Stimulated activated CD4-positive, alpha-beta T cell treated with anti-CD3 and anti-CD28 coated beads, Interleukin-1b, Interleukin-23, amount 100 ng/mL, for 4 hours (primary cell): ENCODE measurements around the gene HYPK.

Source experiments
- DNase-seq, 2 donors: peaks; one replicate each; pipeline ENCODE4 v3.0.0-alpha.2; 2020; ENCODE audit warnings: low read depth in 2 of 2

The HYPK gene, protein sequence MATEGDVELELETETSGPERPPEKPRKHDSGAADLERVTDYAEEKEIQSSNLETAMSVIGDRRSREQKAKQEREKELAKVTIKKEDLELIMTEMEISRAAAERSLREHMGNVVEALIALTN

DNA sequence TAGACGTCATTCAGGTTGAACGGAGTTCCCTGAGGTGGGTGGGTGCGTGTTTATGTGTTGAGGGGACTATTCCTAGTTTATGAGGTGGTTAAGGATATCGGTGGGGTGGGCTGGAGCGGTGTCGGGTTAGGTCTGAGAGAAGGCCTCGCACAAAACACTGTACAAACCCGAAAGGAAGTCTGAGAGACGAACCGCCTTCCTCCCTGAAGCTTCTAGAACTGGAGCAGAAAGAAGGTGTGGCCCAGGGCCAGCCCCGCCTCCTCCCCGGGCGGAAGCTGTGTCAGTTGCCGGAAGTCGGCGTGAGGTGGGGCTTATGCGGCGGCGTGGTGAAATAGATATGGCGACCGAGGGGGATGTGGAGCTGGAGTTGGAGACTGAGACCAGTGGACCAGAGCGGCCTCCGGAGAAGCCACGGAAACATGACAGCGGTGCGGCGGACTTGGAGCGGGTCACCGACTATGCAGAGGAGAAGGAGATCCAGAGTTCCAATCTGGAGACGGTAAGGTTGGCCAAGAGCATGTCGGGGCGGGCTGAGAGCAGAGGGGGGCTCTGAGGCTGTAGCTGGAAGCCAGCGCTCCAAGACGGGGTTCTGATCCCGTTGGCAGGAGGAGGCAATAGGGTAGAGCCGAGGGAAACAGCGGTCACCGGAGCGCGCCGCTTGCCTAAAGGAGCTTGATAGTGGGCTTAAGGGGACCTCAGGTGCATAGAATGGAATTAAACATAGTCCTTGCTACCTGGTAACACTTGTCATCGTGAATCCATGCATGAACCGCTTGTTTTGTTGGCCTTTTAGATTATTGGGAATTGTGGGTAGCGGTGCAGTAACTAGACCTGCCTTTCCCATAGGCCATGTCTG lies at the start of gene HYPK:
TSS of gene HYPK (plus strand) at position 314 of the 856 bp plus-strand sequence. CDS start at position 338, 24 bp downstream.
- DNase-seq: peak; percentile 85 to 86

DNA sequence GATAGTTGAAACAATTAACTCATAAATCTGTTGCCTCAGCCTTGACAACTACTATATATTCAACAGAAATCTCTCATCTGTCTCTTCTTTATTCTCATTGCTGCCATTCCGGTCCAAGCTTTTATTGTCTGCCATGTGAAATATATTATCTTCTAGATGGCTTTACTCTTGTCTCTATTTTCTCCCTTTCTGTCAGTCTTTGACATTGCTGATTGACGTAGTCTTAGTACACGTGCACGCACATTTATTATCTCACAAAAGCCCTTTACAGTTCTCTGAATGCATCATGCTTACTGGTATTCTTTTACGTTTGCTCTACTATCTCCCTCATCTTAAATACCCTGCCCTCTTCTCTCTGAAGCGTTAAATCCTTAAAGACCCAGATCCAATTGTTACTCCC lies 48.5 kb upstream of the HYPK start:
- DNase-seq: no peak

DNA sequence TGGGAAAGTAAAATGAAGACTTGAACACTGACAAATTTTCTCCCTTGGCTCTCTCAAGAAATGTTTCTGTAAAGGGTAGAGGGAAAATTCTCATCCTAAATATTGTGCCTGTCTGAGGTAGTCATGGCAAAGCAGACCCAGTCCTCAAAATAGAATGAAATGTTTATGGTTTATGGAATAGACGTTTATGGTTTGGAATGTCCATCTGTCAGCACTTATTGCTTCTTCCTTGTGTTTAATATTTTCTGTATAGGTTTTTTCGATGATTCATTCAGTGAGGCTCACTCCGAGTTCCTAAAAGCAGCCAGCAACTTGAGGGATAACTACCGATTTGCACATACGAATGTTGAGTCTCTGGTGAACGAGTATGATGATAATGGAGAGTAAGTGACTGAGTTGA lies 37.6 kb upstream of the HYPK start:
- no peak for DNase-seq

DNA sequence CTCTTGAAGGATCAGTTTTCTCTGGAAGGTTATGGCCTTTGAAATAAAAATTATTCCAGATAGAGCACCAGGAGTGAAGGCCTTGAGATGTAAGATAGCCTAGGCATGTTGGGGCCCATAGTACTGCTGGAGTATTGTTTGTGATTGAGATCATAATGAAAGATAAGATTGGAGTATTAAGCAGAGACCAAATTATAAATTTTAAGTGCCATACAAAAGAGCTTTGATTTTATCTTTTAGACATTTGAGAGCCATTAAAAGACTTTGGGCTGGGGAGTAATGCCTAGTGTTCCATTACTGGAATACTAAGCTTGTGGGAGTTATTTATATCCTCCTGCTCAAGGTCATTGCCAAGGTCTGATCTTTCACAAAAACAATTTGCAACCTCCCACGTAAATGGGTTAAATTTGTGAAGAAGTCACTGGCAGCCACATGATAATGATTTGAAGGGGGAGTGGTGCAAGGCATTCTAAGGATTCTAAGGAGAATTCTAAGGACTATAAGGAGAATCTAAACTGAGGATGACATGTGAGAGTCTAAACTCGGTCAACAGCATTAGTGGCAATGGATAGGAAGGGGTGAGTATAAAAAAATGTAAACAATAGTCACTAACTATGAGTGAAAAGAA lies 36.5 kb upstream of the HYPK start:
- DNase-seq: no peak

DNA sequence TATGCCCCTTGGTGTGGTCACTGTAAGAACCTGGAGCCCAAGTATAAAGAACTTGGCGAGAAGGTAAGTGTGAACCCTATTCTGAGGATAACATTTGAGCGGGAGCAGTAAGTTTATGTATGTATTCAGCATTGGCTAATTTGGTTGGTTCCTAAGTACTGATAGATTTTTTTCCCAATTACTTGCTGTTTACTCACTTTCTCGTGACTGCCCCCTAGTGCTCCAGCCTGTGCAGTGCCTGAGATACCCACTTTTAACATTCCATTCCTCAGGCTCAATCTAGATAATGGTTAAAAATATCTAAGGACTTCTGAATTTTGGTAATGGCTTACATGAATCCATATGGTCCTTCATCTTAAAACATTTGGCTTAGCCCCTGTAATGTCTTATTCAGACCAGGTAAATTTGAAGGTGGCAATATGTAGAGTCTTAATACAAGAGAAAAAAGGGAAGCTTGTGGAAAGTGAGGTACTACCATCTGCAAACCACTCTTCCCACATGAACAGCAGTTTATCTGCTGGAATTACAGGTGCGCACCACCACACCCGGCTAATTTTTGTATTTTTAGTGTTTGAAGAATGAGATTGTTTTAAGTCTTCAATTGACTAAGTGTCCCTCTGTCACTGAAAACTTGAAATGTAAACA lies 30.7 kb upstream of the HYPK start:
- DNase-seq: peak; percentile 51 to 57

DNA sequence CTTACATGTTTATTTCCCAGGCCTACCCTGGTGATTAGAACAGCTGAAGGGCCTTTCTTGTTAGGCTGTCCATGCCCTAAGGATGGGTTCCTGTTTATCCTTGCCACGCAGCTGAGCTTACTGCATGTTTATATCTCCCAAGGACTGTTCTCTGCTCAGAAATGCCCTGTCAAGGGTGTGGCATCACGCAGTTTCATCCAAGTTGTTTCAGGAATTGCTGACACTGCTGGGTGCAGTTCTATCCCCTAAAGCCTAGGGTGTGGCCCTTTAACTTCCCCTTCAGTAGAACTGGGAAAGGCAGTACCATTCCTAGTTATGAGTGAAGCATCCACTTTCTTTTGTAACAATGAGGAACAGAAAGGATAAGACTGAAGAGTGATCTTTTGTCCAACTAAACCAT lies 28.6 kb upstream of the HYPK start:
- DNase-seq: no peak

DNA sequence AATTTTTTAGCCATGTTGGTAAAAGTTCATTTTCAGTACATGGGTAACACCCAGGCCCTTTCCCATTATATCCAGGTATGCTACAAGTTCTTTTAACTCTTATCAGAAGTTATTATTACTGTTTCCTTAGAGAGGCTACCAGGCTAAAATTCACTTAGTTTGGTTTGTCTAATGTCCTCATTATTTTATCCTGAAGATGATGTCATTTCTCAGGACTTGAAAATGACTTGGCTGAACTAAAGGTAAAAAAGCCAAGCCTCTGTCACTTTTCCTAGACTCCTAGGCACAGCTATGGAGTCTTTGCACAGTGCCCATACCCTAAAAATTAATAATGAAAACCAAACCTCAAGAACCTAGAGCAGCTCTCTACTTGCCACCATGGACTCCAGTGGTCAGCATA lies 27.8 kb upstream of the HYPK start:
- DNase-seq: no peak

DNA sequence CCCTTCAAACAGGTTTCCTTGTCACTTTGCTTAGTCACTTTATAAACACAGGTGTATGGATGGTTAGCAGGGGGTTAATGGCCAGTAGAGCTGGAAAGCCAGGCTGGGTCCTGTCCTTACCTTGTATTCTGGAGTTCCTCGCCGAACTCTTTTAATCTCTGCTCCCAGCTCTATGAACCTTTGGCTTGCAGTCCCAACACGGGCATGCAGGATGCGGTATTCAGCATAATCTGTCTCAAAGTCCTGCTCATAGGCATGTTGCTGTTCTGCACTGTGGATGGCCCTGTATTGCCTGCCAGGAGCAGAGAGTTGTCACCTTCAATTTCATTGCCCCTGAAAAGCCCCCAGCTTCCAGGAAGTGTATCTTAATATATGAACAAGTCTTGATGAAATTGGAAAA lies 26.3 kb upstream of the HYPK start:
- no peak for DNase-seq

DNA sequence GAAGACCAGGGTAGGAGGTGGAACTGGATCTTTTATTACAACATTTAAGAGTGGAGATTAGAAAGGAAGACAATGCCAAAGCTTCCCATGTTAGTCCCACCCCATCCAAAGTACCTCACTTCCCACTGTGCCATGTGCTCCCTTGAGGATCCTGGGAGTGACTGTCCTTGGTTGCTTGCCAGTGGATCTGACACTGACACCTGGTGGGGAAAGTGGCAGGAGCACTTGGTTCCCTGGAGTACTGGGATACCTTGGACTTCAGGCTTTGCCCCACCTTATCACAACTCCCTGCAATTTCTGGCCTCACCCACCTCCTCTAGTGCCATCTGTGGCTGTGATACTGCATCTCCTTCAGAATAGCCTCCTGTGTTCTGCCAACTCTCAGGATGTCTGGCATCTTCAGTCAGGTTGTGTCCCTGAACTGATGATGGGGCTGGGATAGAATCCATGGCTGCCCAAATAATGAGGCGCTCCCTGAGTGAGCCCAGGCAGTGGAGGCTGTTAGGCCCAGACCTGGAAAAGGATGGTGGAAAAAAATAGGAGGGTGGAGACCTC lies 24.9 kb upstream of the HYPK start:
- no peak for DNase-seq

DNA sequence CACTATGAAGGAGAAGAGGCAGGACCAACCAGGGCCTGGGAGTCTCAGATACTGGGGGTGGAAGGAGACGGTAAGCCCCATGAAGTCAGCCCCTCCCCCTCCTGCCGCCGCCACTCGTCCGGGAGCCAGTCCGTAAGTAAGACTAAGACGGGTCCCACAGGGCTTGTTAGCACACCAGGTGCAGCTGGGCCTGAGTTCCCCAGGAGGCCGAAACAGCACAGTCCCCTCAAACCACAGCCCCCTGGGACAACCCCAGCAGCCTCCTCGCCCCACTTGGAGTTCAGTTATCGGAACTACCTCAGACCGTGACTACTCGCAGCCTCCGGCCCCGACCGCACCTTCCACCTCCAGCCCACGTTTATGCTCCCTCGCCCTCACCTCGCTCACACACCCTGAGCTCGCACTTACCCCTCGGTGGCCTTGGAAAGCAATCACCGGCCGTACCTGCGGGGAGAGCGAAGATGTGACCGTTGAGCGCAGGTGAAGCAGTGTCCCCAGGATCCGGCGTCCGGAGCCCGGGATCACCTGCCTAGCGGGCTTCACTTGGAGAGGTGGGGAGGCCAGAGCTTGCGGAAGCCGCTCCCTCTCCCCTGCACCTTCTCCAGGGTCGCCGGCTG lies 24.2 kb upstream of the HYPK start:
- no peak for DNase-seq

DNA sequence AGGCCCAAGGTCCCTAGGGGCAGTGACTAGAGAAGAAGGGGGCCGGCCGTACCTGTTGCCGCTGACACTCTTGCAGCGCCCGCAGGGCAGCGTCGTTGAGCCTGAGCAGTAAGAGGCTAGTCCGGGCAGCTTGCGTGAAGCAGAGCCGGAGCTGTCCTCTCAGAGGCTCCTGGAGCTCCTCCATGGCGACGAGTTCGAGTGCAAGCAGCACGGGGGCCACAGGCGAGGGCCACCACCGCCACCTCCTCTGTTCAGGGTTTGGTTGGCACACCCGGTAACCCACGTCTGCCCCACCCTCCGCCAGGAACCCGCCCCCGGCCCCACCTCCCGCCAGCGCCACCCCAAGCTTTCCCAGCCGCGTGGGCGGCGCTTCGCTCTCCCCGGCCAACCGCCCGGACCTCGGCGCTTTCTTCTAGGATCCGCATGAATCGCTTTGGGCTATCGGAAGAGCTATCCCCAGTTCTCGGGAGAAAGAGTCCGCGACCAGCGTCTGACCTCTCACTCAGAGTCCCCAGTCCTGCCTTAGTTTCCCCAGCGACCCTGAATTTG lies 23.6 kb upstream of the HYPK start, which contains the start of gene ELL3:
TSS of gene ELL3 (minus strand) at position 249 of the 549 bp plus-strand sequence. CDS start at position 184, 65 bp downstream.
- DNase-seq: peak; percentile 67 to 77

DNA sequence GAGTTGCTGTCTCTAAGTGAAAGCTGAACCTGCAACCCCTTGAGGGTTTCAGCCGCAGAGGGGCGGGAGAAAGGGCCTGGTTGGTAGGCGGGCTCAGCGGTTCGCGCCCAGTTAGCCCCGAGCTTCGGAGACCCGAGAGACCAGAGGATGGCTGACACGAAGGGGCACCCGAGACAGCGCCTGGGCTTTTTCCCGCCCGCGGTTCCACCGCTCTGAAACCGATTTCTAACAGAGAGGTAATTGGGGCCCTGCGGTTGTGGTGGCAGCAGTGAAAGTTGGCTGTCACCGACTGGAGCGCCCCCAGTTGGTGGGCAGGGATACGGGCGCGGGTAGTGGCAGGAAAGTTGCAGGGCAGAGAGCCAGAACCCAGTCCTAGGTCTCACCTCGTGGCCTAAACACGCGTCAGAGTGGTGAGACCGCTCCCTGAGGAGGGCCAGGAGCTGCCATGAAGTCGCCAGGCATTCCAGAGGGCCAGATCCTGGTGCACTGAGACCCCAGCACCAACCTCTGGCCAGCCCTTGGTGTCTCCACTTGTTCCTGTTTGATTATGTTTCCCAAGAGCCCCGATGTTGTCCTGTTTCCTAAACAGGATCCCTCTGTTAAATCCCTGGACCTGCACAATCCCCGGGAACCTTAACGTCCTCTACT lies 23.0 kb upstream of the HYPK start:
- peak; percentile 70 to 72 for DNase-seq

DNA sequence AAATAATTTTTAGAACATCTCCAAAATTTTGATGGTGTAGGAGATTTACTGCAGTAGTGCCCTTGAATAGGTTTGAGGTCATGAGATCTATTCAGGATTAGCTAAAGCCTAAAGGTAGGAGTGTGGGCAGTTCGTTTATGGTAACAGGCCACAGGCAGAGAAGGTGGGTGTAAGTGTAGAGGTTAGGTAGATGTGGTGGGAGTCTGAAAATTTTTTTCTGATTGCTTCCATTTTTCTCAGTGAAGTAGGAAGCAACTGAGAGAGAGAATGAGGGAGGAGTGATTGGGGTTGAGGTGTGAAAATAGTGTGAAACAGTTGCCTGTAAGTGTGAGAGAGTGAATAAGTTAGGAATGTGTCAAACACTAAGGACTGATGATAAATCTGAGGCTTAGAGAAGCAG lies 21.4 kb upstream of the HYPK start:
- DNase-seq: no peak

DNA sequence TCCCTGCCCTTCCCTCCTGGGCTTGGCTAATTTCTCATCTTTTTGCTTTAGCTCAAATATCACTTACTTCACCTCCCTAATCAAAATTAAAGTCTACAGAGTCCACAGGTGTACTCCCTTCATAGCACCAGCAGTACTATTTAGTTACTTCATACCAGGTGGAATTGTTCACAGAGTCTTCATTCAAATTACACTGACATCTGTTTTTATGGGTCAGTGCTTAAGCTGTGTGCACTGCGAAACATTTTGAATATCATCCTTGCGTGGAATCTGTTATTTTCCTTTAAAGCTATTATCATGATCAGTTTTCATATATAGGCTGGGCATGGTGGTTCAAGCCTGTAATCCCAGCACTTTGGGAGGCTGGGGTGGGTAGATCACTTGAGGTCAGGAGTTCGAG lies 11.0 kb upstream of the HYPK start:
- no peak for DNase-seq

DNA sequence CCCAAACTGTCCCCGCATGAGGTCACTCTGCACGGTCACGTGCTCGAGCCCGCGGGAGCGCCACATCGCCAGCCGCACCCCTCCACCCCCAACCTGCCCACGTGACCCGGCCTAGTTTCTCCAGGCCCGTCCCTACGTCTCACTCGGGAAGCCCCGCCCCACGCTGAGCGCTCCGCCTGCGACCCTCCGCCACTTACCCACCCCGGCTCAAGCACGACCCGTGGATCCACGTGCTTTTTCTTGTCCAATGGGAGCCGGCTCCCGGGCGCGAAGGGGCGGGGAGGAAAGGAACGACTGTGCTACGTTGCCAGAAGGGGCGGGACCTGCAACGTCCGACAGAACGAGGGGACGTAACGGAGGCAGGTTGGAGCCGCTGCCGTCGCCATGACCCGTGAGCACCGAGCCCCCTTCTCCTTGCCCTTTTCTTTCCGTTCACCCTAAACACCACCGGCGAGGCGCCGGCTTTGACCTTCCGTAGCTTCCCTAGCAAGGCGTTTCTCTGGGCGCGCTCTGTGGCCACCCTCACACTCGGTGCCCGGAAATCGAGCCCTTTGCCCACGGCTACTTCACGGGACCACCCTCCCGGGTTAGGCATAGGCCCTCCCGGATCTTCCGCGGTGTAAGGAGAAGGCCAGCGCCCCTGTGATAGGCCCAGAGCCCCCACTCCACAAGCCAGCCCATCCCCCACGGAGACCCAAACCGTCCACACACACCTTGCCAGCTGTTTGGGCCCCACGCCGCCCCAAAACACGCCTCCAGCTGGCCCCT lies 8.2 kb upstream of the HYPK start, which contains the start of gene SERF2:
TSS of gene SERF2 (plus strand) at position 328 of the 768 bp plus-strand sequence. CDS start at position 385, 57 bp downstream.
- peak; percentile 99 for DNase-seq

DNA sequence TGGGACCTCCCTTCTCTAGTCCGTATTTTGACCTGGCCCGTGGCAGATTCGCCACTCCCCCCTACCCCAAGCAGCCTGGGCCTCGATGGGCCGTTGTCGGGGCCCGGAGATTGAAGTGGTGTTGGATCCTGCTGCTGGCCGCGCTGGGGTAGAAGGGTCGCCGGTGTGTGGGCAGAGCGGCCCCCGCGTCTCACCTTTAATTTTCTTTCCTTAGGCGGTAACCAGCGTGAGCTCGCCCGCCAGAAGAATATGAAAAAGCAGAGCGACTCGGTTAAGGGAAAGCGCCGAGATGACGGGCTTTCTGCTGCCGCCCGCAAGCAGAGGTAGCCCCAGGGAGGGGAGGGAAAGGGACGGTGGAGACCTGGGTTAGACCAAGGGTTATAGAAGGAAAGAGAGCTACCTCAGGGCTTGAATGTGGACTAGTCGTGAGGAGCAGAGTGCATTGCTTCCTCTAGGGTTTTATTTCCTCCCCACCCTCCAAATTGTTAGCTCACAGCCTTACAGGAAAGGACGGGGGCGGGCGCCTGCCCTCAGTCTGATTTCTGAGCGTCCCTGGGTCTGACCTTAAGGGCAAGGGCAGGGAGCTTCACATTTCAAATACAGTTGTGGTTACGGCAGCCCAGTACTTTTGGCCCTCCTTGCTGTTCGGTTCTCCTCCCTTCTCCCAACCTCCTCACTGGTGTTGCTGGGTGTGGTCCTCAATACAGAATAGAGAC lies 7.5 kb upstream of the HYPK start:
- peak in 1 of 2 donors; percentile 27 for DNase-seq

DNA sequence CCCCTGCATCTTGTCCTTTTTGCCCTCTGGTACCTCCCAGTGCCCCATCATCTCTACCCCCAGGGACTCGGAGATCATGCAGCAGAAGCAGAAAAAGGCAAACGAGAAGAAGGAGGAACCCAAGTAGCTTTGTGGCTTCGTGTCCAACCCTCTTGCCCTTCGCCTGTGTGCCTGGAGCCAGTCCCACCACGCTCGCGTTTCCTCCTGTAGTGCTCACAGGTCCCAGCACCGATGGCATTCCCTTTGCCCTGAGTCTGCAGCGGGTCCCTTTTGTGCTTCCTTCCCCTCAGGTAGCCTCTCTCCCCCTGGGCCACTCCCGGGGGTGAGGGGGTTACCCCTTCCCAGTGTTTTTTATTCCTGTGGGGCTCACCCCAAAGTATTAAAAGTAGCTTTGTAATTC lies 6.8 kb upstream of the HYPK start:
- DNase-seq: no peak

DNA sequence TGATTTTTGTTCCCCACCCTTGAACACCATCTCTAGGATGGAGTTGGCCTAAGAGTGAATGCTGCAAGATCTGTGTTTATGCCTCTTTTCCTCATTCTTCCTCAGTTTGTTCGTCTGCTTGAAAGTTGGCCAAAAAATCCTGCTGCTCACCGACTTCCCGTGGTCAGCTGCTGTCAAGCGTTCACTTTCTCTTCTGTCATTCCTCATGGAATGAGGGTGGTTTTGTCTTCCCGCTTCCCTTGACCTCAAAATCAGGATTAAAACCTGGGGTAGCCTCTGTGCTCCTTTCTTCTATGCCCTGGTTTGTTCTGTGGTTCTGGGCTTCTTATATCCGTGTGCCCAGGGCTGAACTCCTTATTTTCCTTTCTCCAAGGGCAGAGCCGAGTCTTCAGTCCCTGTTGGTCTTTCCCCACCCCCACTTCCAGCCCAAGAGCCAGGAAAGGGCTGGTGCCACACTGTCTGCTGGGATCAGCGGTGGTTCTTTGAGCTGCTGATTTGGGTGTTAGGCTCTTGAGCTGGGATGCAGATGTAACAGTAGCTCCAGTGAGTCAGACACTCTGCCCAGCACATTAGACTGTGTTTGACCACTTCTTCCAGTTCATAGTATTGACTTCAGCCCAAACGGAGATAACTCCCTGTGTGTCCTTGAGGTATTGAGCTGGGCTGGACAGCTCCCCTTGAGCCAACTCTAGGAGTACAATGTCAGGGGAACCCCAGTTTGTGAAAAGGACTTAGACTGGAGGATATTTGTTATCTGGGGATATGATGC lies 5.9 kb upstream of the HYPK start:
- no peak for DNase-seq
